Hematopoietic multipotent progenitor cell treated with erythropoietin and hydrocortisone succinate and interleukin-3 and kit ligand, for 17 days (in vitro differentiated cells): ENCODE measurements around the gene ATAD3A.
"Not testable (repeated sequence)": the region's sequence is repeated elsewhere in the genome, so short reads cannot be mapped to it uniquely, and the experiment has no call there.

ENCODE experiments used
- DNase-seq: peaks from one replicate; pipeline ENCODE4 v3.0.0-alpha.2; 2015; ENCODE audit warnings: low spot score

Gene ATAD3A

DNA sequence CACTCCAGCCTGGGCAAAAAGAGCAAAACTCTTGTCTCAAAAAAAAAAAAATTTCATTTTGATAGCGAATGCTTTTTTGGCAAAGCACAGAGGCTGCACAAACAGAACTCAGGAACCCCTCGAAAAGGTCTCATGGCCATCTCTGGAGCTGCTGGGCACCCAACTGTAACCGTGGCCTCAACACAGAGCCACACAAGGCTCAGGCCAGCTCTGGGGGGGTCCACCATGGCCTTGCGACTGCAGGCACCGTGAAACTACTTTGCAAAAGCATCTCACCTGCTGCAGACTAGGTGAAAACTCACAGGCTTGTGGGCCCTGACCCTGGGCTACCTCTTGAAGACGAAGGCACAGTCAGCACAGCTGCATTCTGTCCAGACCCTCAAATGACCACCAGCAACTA, 44.5 kb downstream of the ATAD3A start:
- DNase-seq, result no peak

GRCh38 chr1:1556961-1557360, 45.0 kb downstream of the ATAD3A start:
- not testable (repeated sequence) for DNase-seq

DNA sequence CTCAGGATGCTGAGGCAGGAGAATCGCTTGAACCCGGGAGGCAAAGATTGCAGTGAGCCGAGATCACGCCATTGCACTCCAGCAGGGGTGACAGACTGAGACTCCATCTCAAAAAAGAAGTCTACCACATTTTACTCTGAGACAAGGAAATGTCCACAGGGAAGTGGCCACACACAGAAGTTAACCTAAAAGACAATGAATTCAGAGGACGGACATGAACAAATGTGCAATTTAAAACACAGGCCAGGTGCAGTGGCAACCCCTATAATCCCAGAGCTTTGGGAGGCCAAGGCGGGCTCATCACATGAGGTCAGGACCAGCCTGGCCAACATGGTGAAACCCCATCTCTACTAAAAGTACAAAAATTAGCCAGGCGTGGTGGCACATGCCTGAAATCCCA, 45.7 kb downstream of the ATAD3A start:
- DNase-seq, result not testable (repeated sequence)

DNA sequence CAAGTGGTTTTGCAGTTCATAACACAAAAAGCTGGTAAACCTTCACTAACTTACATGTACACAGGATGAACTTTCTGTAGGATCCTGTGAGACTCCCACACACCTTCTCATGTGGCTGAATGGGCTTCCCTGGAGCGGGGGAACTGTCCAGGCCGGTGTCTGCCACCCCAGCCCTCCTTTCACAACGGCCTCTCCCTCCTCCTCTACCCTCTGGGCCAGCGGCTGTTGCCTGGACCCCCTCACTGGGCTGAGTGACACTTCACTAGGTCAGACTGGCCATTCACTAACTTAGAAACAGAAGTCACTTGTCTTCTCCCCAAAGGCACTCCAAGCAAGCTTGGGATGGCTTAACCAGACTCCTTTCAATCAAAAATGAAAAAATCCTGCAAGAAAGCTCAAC, 46.6 kb downstream of the ATAD3A start:
- DNase-seq, result no peak

- no peak for DNase-seq
These were observed 47.1 kb downstream of the ATAD3A start for GRCh38 chr1:1559066-1559465.

GRCh38 chr1:1560178-1560577, 48.2 kb downstream of the ATAD3A start:
- DNase-seq, result no peak

DNA sequence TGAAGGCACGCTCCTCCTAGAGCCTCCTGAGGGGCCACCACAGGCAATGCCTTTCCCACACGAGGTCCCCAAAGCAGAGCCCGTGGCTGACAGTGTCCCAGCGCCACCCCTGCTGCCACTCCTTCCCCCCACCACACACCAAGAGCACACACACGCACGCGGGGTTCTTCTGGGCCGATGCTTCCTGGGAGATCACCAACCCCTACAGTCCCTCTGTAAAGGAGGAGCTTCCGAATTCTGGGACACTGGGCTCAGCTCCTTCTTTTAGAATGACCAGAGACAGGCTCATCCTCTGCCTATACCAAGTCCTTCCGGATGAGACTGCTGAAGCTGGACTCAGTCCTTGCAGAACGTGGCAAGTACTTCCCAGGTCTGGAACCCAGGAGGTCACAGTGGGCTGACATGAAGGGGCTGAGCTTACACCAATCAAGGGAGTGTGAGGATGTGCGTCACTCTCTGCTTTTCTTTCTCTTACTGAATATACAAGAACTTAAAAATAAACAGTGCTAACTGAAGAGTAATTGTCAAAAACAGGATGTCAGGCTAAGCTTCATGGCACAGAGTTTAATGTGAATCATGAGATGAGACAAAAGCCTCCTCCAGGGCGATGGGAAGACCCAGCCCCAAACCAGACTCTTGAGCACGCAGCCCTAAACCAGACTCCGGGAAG, 50.0 kb downstream of the ATAD3A start:
- DNase-seq, result no peak

- no peak for DNase-seq
These were observed 50.7 kb downstream of the ATAD3A start for GRCh38 chr1:1562556-1563195.

GRCh38 chr1:1563688-1564087, 51.7 kb downstream of the ATAD3A start:
- DNase-seq, result no peak

DNA sequence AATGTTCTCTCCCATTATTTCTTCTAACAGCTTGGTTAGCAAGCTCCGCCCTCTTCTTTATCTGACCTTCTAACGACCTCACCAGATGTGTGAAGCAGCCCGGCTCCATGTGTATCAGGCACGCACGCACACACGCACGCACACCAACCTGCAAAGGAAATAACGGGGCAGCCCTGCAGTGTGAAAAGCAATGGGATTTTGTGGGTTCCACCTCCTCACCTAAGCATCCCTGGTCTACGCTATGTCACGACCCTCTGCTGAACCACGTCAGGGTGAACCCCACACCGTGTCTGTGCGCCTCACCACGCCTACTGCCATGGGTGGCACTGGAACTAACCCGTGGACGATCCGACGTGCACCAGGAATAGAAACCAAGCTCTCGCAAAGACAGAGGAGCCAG, 52.3 kb downstream of the ATAD3A start:
- no peak for DNase-seq

DNA sequence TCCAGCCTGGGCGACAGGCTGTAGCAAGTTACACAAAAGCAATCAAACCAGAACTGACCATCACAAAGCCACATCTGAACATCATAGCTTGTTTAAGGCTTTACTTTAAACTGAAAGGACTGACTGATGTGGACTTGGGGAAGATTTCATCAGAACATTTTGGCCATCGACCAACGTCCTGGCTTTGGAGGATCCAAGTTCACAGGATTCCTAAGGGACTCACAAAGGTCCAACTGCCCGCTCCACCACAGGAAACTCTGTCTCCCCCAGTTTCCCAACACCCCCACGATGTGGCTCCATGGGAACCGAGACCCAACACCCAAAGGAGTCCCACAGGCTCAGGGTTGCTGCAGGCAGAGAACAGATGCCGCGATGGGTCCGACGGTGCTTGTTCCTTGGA, 53.4 kb downstream of the ATAD3A start:
- no peak for DNase-seq

DNA sequence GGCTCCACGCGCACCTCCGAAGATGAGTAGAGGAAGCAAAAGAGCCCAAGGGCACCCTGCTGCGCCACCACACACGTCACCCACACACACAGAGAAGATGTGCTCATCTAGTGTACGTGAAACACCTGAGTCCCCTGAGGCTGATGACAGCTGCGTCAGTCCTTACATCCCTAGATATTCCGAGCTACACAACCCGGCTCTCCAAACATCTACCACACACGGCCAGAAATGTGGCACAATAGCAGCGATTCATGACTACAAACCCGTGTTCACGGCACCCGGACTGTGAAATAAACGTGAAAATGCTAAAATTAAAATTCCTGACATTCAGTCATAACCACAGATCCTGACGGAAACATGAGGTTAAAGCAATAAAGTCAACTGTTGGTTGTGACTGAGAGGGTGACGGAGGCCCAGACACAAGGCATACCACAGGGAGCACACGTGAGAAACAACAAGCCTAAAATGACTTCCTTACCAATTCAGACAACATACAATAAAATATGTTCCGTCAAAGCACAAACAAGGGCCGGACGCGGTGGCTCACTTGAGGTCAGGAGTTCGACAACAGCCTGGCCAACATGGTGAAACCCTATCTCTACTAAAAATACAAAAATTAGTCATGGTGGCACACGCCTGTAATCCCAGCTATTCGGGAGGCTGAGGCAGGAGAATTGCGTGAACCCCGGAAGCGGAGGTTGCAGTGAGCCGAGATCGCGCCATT, 55.4 kb downstream of the ATAD3A start:
- DNase-seq, result no peak

- DNase-seq, result no peak
These were observed 55.9 kb downstream of the ATAD3A start for GRCh38 chr1:1567891-1568291.

GRCh38 chr1:1569341-1569740, 57.4 kb downstream of the ATAD3A start:
- no peak for DNase-seq

DNA sequence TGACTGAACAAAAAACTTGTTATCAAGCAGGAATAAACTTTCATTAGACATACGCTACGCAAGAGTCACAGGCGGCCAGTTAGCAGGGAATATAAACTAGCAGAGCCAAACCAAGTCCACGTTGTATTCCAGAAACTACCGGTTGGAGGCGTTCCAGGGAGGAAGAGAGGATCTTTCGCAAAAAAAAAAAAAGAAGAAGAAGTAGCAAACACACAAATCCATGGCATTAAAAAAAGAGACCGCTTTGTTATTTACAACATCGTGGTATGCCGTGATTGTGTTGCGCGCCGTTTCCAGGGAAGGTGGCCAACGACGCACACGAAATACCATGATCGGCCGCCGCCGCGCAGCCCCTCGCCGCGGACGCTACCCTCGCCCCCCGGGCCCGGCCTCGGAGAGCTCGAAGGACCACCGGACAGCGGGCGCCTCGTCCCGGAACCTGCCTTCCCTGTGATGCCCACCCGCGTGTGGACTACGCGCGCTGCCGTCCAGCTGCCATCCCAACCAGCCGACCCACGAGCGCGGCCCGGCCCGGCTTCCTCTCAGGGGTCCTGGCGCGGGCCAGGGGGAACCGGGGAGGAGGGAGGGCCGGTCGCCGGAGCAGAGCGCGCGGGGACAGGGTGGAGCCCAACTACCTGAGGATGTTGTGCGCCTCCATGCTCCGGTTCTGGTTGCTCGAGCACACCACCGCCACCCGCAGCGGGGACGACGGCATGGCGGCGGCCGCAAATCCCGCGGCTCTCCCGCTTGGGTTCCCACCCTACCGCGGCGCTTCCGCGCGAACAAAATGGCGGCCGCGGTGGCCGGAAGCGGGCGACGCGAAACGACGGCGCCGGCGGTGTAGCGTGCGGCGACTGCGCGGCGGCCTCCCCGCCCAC, 62.1 kb downstream of the ATAD3A start:
- peak; percentile 75 for DNase-seq

- peak; percentile 95 for DNase-seq
These were observed 63.0 kb downstream of the ATAD3A start, which contains the start of gene SSU72 for GRCh38 chr1:1574721-1575537. TSS of gene SSU72 (minus strand) at chr1:1574863. CDS start at chr1:1574557, 306 bp downstream.

- no peak for DNase-seq
These were observed 65.5 kb downstream of the ATAD3A start for GRCh38 chr1:1577367-1578011.

DNA sequence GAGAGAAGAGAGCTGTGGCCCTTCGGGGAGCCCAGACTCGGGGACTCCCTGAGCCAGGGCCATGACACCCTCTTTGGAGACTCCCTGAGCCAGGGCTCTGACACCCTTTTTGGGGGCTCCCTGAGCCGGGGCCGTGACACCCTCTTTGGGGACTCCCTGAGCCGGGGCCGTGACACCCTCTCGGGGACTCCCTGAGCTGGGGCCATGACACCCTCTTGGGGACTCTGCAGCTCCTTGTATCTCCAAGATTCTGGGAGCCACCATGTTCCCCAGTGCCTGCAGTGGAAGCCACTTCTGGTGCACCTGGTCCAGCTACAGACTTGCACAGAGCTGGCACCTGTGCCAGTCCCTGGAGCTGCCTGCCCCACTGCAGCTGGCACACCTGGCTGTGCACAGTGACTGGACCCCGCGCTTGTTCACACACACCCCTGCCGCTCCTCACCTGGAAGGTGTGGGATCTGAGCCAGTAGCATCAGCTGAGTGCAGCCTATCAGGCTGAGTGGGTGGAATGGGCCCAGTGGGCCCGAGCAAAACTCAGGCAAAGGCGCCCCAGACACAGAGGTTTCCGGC, 66.5 kb downstream of the ATAD3A start:
- no peak for DNase-seq

GRCh38 chr1:1582585-1583346, 70.8 kb downstream of the ATAD3A start:
- DNase-seq, result no peak
